Pancreas (tissue), 10 donors: ENCODE measurements around the gene THBS3. TPM values are rescaled to one million over a fixed set of nuclear protein-coding genes. Genes with fewer than 3 reads are reported as not detected.

ENCODE experiments used
- ATAC-seq, 4 donors: fragments of 200-7000 bp; cut with Tn5 transposase; one replicate each; pipeline versions ENCODE4 v1.8.0 to v1.9.1; 2020; ENCODE audit warnings: mild to moderate bottlenecking in 4 of 4, moderate library complexity in 4 of 4
- DNase-seq, 6 donors: peaks; one replicate each; pipeline ENCODE4 v3.0.0-alpha.2; 2020
- FAIRE-seq: peaks from 2 replicates; lab custom pipeline; 2012; peaks lifted over from hg19 to GRCh38; lab: Jason Lieb, UNC
- H3K27ac ChIP-seq, 4 donors: fragments of 200-600 bp; sonication (generic); 1 replicate in 3 of 4; 2 replicates in 1 of 4; pipeline versions ENCODE4 v1.5.0 to v1.8.0; 2020
- H3K27me3 ChIP-seq, 4 donors: fragments of 200-600 bp; one replicate each; pipeline ENCODE4 v1.8.0; 2021
- H3K36me3 ChIP-seq, 3 donors: fragments of 200-600 bp; sonication (generic) in 1 of 3; one replicate each; pipeline versions ENCODE4 v1.5.0 to v1.8.0; 2020 to 2021
- H3K4me1 ChIP-seq, 3 donors: fragments of 200-600 bp; one replicate each; pipeline ENCODE4 v1.8.0; 2021
- H3K4me3 ChIP-seq, 4 donors: fragments of 200-600 bp; sonication (generic) in 2 of 4; one replicate each; pipeline versions ENCODE4 v1.5.0 to v1.8.0; 2020 to 2021
- H3K9me3 ChIP-seq, 4 donors: fragments of 200-600 bp; one replicate each; pipeline ENCODE4 v1.8.0; 2021
- CTCF ChIP-seq, 4 donors: fragments of 200-600 bp; sonication (generic) in 3 of 4; IDR thresholded peaks; one replicate each; pipeline versions ENCODE4 v1.5.0 to v1.8.0; 2021; ENCODE audit warnings: antibody characterized with exemption in 4 of 4
- WGBS, 2 donors: extraction: QIAGEN DNeasy Blood & Tissue Kit; methylation state at CpG; one replicate each; pipeline ENCODE4 v1.1.7; 2013; 5-methylcytosine and 5-hydroxymethylcytosine counted together
- intact Hi-C, 3 donors: fragments of 100-400 bp; cut with DNase I; formaldehyde crosslinking; loops; one replicate each; pipeline versions ENCODE4 v1.11.1 to v1.14.2; 2022
- polyA plus RNA-seq, 2 donors: library from polyadenylated mRNA; stranded (reverse); fragments of 200-250 nt; gene quantifications; one replicate each; pipeline ENCODE4 v1.2.3, GENCODE V29; 2013
- total RNA-seq, 6 donors: library from RNA; stranded (reverse); fragmentation: NEBNext Ultra II Directional in 4 of 6; extraction: Animal tissue kit (Norgen Biotek cat#: 25700) in 4 of 6; gene quantifications; one replicate each; pipeline versions ENCODE4 v1.2.1 to v1.2.4, GENCODE V29; 2021 to 2023
- donor health status: healthy with polysubstance abuse.
- donor health status: DM: no; HTN: no; CAD: no; lungs with moderate emphysema.
- donor health status: DM: no; HTN: no; CAD: no.
- donor health status: control.
- donor health status: control.
- donor health status: Bipolar disorder and iron deficiency.
- donor health status: DM: yes; HTN: yes; CAD: no.
- donor health status: DM: no; HTN: no; CAD: no.
- donor health status: DM: no; HTN: no; CAD: no.
- donor health status: DM: yes; HTN: yes; CAD: no.

THBS3 gene
- total and polyA plus RNA-seq, 8 donors, result 9.9 to 78.6 (median 17.3) TPM

GRCh38 chr1:155187456-155187891 lies 20.2 kb downstream of the THBS3 start:
- H3K36me3 ChIP-seq, result no peaks in the 10 kb centered on the region
- no peaks in the 10 kb centered on the region for H3K9me3 ChIP-seq
- H3K4me3 ChIP-seq, result peak overlapping the region in 1 of 4 donors; percentile 11
- H3K4me1 ChIP-seq, result peaks cover 28 to 34% (median 31%) of the 10 kb centered on the region in 3 donors
- H3K27ac ChIP-seq, result peak overlapping the region; percentile 77 to 88 (median 84)
- DNase-seq, result peak in 2 of 6 donors; percentile 52 to 62
- intact Hi-C loops, result no loop called here
- no peaks in the 10 kb centered on the region for H3K27me3 ChIP-seq
- WGBS, 2 donors, result 45 to 52% methylated on average over 16 of the region's 16 CpGs
- TF ChIP-seq CTCF (IDR thresholded peaks at IDR 0.05), result no peak
- FAIRE-seq, result no peak
- peak in 1 of 4 donors; percentile 3 for ATAC-seq

- peak in 2 of 6 donors; percentile 28 to 47 for DNase-seq
- peak in 2 of 4 donors; percentile 2 to 3 for ATAC-seq
- Histone ChIP-seq H3K36me3 (no peaks in the 10 kb centered on the region), H3K4me3 (peak overlapping the region in 1 of 4 donors; percentile 11), H3K27me3 (no peaks in the 10 kb centered on the region), H3K9me3 (no peaks in the 10 kb centered on the region), H3K4me1 (peaks cover 28 to 34% (median 31%) of the 10 kb centered on the region in 3 donors), H3K27ac (peak overlapping the region; percentile 77 to 88 (median 84))
- TF ChIP-seq CTCF (IDR thresholded peaks at IDR 0.05), result no peak
- intact Hi-C loops, result no loop called here
- 33 to 45% methylated on average over 14 of the region's 14 CpGs for WGBS, 2 donors
- FAIRE-seq, result no peak
Observed at GRCh38 chr1:155186794-155187455, 20.8 kb downstream of the THBS3 start.

GRCh38 chr1:155186067-155186793 lies 21.5 kb downstream of the THBS3 start:
- DNase-seq (peak in 2 of 6 donors; percentile 35 to 57), ATAC-seq (peak; percentile 9 to 47 (median 32)), FAIRE-seq (no peak)
- Histone ChIP-seq H3K4me3 (peak overlapping the region in 1 of 4 donors; percentile 11), H3K36me3 (no peaks in the 10 kb centered on the region), H3K4me1 (peaks cover 28 to 34% (median 31%) of the 10 kb centered on the region in 3 donors), H3K9me3 (no peaks in the 10 kb centered on the region), H3K27ac (peak overlapping the region; percentile 77 to 88 (median 84)), H3K27me3 (no peaks in the 10 kb centered on the region)
- intact Hi-C loops, result no loop called here
- 18 to 30% methylated on average over 8 of the region's 8 CpGs for WGBS, 2 donors
- no peak for TF ChIP-seq CTCF (IDR thresholded peaks at IDR 0.05)

- Histone ChIP-seq H3K4me1 (peaks cover 28 to 34% (median 31%) of the 10 kb centered on the region in 3 donors), H3K4me3 (no peak overlapping the region), H3K27ac (peak overlapping the region; percentile 77 to 88 (median 84)), H3K36me3 (no peaks in the 10 kb centered on the region), H3K9me3 (no peaks in the 10 kb centered on the region), H3K27me3 (no peaks in the 10 kb centered on the region)
- peak in 5 of 6 donors; percentile 18 to 60 (median 51) for DNase-seq
- no peak for TF ChIP-seq CTCF (IDR thresholded peaks at IDR 0.05)
- intact Hi-C loops, result no loop called here
- WGBS, 2 donors, result 34 to 36% methylated on average over 6 of the region's 6 CpGs
- ATAC-seq, result peak in 1 of 4 donors; percentile 0
- no peak for FAIRE-seq
Observed at GRCh38 chr1:155185783-155186066, 22.0 kb downstream of the THBS3 start.
